H1 (cell line): ENCODE data around the gene ZNF516. TPM values are rescaled to one million over a fixed set of nuclear protein-coding genes. Genes with fewer than 3 reads are reported as not detected.

Experiments used
- ASH2L ChIP-seq: fragments of 200-600, 300-600 bp; sonication (generic); IDR thresholded peaks from one replicate; pipeline ENCODE4 v1.7.1; 2017; ENCODE audit warnings: low read length
- BACH1 ChIP-seq: IDR thresholded peaks from 2 replicates; pipeline ENCODE4 v1.6.1; 2012; ENCODE audit warnings: low read length, improper control_type of control experiment
- CBX5 ChIP-seq: fragments of 300-800, 300-1000 bp; sonication (generic); IDR thresholded peaks from 2 replicates; pipeline ENCODE4 v1.7.1; 2016; ENCODE audit warnings: antibody characterized with exemption, low read length, low read depth
- CHD7 ChIP-seq: fragments of 300-600 bp; sonication (generic); IDR thresholded peaks from 2 replicates; pipeline ENCODE4 v1.7.1; 2012; ENCODE audit warnings: low read length, moderate library complexity, mild to moderate bottlenecking, inconsistent platforms; ENCODE audit not compliant: insufficient replicate concordance
- JUND ChIP-seq: IDR thresholded peaks from 2 replicates; pipeline ENCODE4 v1.6.1; 2011; ENCODE audit warnings: mild to moderate bottlenecking, improper control_type of control experiment, low read length
- KDM4A ChIP-seq: IDR thresholded peaks from one replicate; pipeline ENCODE4 v1.7.1; 2012; ENCODE audit warnings: low read depth, mild to moderate bottlenecking, moderate library complexity, low read length, inconsistent platforms; ENCODE audit not compliant: severe bottlenecking
- PHF8 ChIP-seq: fragments of 200-600 bp; sonication (generic); conservative IDR thresholded peaks from 2 replicates; pipeline ENCODE4 v1.7.1; 2012; ENCODE audit warnings: low read depth, mild to moderate bottlenecking, inconsistent platforms, low read length, moderate library complexity
- RFX5 ChIP-seq: IDR thresholded peaks from 2 replicates; pipeline ENCODE4 v1.6.1; 2011; ENCODE audit warnings: low read depth, low read length, improper control_type of control experiment, borderline replicate concordance
- SAP30 ChIP-seq: fragments of 300-600 bp; sonication (generic); IDR thresholded peaks from 2 replicates; pipeline ENCODE4 v1.7.1; 2012; ENCODE audit warnings: low read length, moderate library complexity, mild to moderate bottlenecking, inconsistent platforms; ENCODE audit not compliant: insufficient read depth, insufficient replicate concordance
- TAF7 ChIP-seq: optimal IDR thresholded peaks from 2 replicates; pipeline ENCODE3; 2011; ENCODE audit warnings: low read depth, mild to moderate bottlenecking, inconsistent platforms, low read length, moderate library complexity, borderline replicate concordance
- polyA plus RNA-seq, 7 experiments: library from polyadenylated mRNA; depleted of rRNA in 3 of 7; stranded (reverse) in 5 of 7; unstranded in 2 of 7; fragments of >200 nt in 5 of 7; fragments of 200-250 nt in 2 of 7; gene quantifications; 1 replicate in 5 of 7; 2 replicates in 1 of 7; 4 replicates in 1 of 7; pipeline versions ENCODE4 v1.2.1 to v1.2.3, GENCODE V29; 2011 to 2013; ENCODE audit warnings: missing spikeins in 2 of 7, mixed read lengths in 2 of 7
- total RNA-seq: library from RNA; stranded (reverse); fragmentation: NEBNext Ultra II Directional; extraction: Animal tissue kit (Norgen Biotek cat#: 25700); gene quantifications from 2 replicates; pipeline ENCODE4 v1.2.1, GENCODE V29; 2021

The ZNF516 gene
- total and polyA plus RNA-seq, 2 of the 8 experiments (the other 6 are each of a cell fraction or from before 2014, with no cell fraction given), result 7.3 to 17.0 TPM

DNA sequence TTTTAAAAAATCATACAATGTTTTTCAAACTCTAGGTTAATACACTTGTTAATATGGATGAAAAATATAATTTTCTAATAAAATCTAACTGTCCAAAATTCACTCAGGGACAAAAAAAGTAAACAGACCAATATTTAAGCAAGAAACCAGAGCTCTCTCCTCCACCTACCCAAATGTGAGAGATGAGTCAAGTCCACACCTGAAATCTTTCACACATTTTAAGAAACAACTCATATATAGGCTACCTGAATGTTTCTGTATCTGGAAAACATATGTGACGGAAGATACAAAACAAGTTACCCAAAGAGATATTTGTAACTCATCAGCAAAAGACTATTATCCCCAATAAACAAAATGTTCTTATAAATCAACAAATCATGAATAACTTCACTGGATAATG is 20.2 kb downstream of the ZNF516 start (continued):
- TF ChIP-seq CHD7 (no peak), PHF8 (no peak), KDM4A (no peak), JUND (no peak), TAF7 (no peak), CBX5 (no peak), BACH1 (no peak), SAP30 (no peak), ASH2L (no peak), RFX5 (no peak)
